ENCODE measurements around the gene PYDC1.
"Not testable (repeated sequence)": the region's sequence is repeated elsewhere in the genome, so short reads cannot be mapped to it uniquely, and the experiment has no call there.

The PYDC1 gene

DNA sequence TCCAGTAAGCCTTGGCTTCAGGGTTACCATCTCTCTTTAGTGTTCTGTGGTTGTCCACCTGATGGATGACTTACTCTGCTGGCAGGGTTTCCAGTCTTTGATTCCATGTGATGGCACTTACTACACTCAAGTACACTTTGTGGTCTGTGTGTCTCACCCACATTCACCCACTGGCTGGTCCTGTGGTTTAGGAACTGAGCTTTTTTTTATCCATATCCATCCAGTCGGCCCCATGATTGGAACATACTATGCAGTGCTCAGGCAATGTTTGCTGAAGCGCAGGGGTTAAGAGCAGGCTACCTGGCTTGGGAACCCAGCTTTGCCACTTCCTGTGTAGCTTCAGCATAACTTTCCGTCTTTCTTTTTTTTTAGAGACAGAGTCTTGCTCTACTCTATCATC is 39.8 kb downstream of the PYDC1 start:
- peak; percentile 66 to 70 for DNase-seq

DNA sequence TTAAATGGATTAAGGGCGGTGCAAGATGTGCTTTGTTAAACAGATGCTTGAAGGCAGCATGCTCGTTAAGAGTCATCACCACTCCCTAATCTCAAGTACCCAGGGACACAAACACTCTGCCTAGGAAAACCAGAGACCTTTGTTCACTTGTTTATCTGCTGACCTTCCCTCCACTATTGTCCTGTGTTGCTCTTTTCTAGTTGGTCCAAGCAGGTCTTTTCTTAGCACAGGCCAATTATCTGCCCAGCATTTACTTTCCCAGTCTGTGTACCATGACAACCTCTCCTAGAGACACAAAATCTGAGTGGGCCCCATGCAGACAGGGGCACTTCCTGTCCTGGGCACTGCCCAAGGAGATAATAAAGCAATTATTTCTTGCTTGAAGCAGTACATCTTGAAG is 46.9 kb downstream of the PYDC1 start:
- DNase-seq, result not testable (repeated sequence)

DNA sequence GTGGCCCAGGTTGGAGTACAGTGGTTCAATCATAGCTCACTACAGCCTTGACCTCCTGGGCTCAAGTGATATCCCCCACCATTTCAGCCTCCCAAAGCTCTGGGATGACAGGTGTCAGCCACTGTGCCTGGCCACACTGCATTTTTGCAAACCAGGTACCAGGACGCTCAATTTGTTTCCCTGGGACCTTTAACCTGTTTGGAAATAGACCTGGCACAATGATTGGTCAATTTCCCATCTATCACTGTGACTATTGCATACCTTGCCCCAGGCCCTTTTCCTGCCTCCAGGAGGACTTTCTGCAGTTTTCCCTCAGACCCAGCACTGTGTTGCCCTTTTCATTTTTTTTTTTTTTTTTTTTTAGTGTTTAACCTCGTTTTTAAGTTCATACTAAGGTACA is 48.1 kb downstream of the PYDC1 start:
- DNase-seq, result no peak

DNA sequence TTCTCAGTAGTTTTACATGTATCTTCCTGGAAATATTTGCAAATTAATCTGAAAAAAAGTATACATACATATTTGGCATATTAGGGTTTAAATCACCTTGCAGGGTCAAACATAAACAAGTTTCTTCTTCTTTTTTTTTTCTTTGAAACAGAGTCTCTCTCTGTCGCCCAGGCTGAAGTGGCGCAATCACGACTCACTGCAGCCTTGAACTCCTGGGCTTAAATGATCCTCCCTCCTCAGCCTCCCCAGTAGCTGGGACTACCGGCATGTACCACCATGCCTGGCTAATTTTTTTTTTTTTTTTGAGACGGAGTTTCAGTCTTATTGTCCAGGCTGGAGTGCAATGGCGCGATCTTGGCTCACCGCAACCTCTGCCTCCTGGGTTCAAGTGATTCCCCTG is 49.6 kb downstream of the PYDC1 start:
- DNase-seq, result no peak
